GM18505 (cell line): Measurements from ENCODE around the gene NUTM2A.
"Not testable (repeated sequence)": the region's sequence is repeated elsewhere in the genome, so short reads cannot be mapped to it uniquely, and the experiment has no call there.

ENCODE experiments used
- ATAC-seq: cut with Tn5 transposase; IDR thresholded peaks from one replicate; pipeline ENCODE4 v1.9.1; 2021; ENCODE audit not compliant: unreplicated experiment

The NUTM2A gene

DNA sequence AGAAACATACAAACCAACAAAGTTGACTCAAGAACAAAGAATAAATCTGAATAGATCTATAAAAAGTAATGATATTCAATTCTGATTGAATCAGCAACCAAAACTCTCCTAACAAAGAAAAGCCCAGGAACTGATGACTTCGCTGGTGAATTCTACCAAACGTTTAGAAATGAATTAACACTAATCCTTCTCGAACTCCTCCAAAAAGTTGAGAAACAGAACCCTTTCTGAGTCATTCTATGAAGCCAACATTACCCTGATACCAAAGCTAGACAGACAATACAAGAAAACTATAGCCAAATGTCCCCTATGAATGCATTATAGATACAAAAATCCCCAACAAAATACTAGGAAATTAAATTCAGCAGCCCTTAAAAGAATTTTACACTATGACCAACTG, 16.9 kb downstream of the NUTM2A start:
- ATAC-seq, result not testable (repeated sequence)

GRCh38 chr10:87247335-87247734, 22.1 kb downstream of the NUTM2A start:
- ATAC-seq, result not testable (repeated sequence)

DNA sequence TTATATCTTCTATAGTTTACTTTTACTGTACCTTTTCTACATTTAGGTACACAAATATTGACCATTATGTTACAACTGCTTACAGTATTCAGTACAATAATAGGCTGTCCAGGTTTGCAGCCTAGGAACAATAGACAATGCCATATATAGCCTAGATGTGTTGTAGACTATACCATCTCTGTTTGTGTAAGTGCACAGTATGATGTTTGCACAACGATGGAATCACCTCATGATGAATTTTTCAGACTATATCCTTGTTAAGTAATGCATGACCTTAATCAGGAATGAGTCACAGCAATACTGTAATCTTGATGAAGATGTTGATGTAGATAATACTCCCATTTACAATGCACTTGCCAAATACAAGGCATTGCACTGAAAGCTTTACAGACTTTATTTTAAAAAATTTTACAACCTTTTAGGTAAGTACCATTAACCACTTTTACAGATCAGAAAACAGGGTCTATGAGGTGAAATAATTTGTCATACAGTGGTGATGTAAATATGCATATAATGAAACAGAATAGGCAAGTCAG, 23.6 kb downstream of the NUTM2A start:
- not testable (repeated sequence) for ATAC-seq

GRCh38 chr10:87280749-87281392, 55.6 kb downstream of the NUTM2A start:
- not testable (repeated sequence) for ATAC-seq
